Urothelium cell line (cell line): ENCODE results near the gene TEKTIP1.
"Not testable (repeated sequence)": the region's sequence is repeated elsewhere in the genome, so short reads cannot be mapped to it uniquely, and the experiment has no call there.

Experiments
- DNase-seq: peaks from one replicate; pipeline ENCODE4 v3.0.0; 2011; ENCODE audit warnings: low spot score, mixed read lengths
- FAIRE-seq: peaks from 2 replicates; lab custom pipeline; 2011; peaks lifted over from hg19 to GRCh38; lab: Jason Lieb, UNC

Gene TEKTIP1

GRCh38 chr19:3522421-3523360 lies 16.3 kb upstream of the TEKTIP1 start:
- DNase-seq (no peak), FAIRE-seq (no peak)

GRCh38 chr19:3523361-3524077 lies 15.5 kb upstream of the TEKTIP1 start:
- DNase-seq (no peak), FAIRE-seq (no peak)

- FAIRE-seq: no peak
- no peak for DNase-seq
Observed at GRCh38 chr19:3524078-3524842, 14.7 kb upstream of the TEKTIP1 start.

- DNase-seq (no peak), FAIRE-seq (no peak)
Observed at GRCh38 chr19:3524904-3525451, 14.0 kb upstream of the TEKTIP1 start.

- FAIRE-seq: no peak
- DNase-seq: no peak
Observed at GRCh38 chr19:3526507-3527237, 12.3 kb upstream of the TEKTIP1 start.

- FAIRE-seq (no peak), DNase-seq (no peak)
Observed at GRCh38 chr19:3527238-3527910, 11.6 kb upstream of the TEKTIP1 start.

GRCh38 chr19:3528080-3528479 lies 10.9 kb upstream of the TEKTIP1 start:
- DNase-seq (no peak), FAIRE-seq (no peak)

GRCh38 chr19:3528539-3529211 lies 10.3 kb upstream of the TEKTIP1 start:
- FAIRE-seq: no peak
- DNase-seq: no peak

GRCh38 chr19:3529299-3529698 lies 9.7 kb upstream of the TEKTIP1 start:
- FAIRE-seq: not testable (repeated sequence)

GRCh38 chr19:3530389-3530788 lies 8.6 kb upstream of the TEKTIP1 start:
- FAIRE-seq: no peak
- DNase-seq: no peak

More at GRCh38 chr19:3529299-3529698, 9.7 kb upstream of the TEKTIP1 start:
- not testable (repeated sequence) for DNase-seq

- no peak for DNase-seq
- no peak for FAIRE-seq
Observed at GRCh38 chr19:3531716-3532115, 7.3 kb upstream of the TEKTIP1 start.

- FAIRE-seq: no peak
- no peak for DNase-seq
Observed at GRCh38 chr19:3532154-3532786, 6.7 kb upstream of the TEKTIP1 start.

GRCh38 chr19:3533033-3533432 lies 5.9 kb upstream of the TEKTIP1 start:
- DNase-seq: no peak
- no peak for FAIRE-seq

- DNase-seq (no peak), FAIRE-seq (no peak)
Observed at GRCh38 chr19:3533563-3534216, 5.3 kb upstream of the TEKTIP1 start.

GRCh38 chr19:3534375-3535234 lies 4.4 kb upstream of the TEKTIP1 start:
- no peak for FAIRE-seq
- no peak for DNase-seq

GRCh38 chr19:3535235-3535535 lies 3.8 kb upstream of the TEKTIP1 start:
- no peak for DNase-seq
- FAIRE-seq: no peak

- DNase-seq (no peak), FAIRE-seq (no peak)
Observed at GRCh38 chr19:3535563-3535965, 3.4 kb upstream of the TEKTIP1 start.
